ENCODE data around the gene CLDN24. TPM values are rescaled to one million over a fixed set of nuclear protein-coding genes. Genes with fewer than 3 reads are reported as not detected.

Gene CLDN24
- total RNA-seq, result not detected
- not detected for polyA plus RNA-seq (ENCODE audit: insufficient read depth, low read depth, low replicate concordance)
- long read RNA-seq, donor 1, result 0 reads
- long read RNA-seq, donor 2, result 0 reads

- H3K27me3 ChIP-seq, result no peaks in the 10 kb centered on the region
- no peaks in the 10 kb centered on the region for H3K36me3 ChIP-seq (ENCODE audit: low read depth, missing control alignments)
- WGBS, 2 donors, result 94 to 95% methylated on average over 5 of the region's 5 CpGs
- no peak for TF ChIP-seq POLR2A (IDR thresholded peaks at IDR 0.05)
- TF ChIP-seq CTCF (IDR thresholded peaks at IDR 0.05), result no peak
- no peak for DNase-seq
- H3K4me3 ChIP-seq, result no peak within 1 kb of the TSS
- H3K4me1 ChIP-seq, result no peaks in the 10 kb centered on the region
- no peaks in the 10 kb centered on the region for H3K9me3 ChIP-seq
- intact Hi-C loops (cut with DNase I; ENCODE audit: low total_unique reads), result no loop called here
- H3K27ac ChIP-seq, result no peak within 1 kb of the TSS
Observed at GRCh38 chr4:183322326-183322725, at the start of gene CLDN24. Gene CLDN24, minus strand, starts transcription at chr4:183322426. Its CDS starts 0 bp downstream, at chr4:183322426.

GRCh38 chr4:183370786-183371185 lies 48.6 kb upstream of the CLDN24 start:
- no peaks in the 10 kb centered on the region for H3K36me3 ChIP-seq (ENCODE audit: low read depth, missing control alignments)
- H3K9me3 ChIP-seq, result no peaks in the 10 kb centered on the region
- H3K4me1 ChIP-seq, result no peaks in the 10 kb centered on the region
- no peak overlapping the region for H3K27ac ChIP-seq
- no peaks in the 10 kb centered on the region for H3K27me3 ChIP-seq
- 76 to 78% methylated on average over 12 of the region's 12 CpGs for WGBS, 2 donors
- intact Hi-C loops (cut with DNase I; ENCODE audit: low total_unique reads), result no loop called here
- no peak for DNase-seq
- no peak overlapping the region for H3K4me3 ChIP-seq
- TF ChIP-seq POLR2A (IDR thresholded peaks at IDR 0.05), result no peak
- TF ChIP-seq CTCF (IDR thresholded peaks at IDR 0.05), result no peak

GRCh38 chr4:183369073-183369472 lies 46.8 kb upstream of the CLDN24 start:
- intact Hi-C loops (cut with DNase I; ENCODE audit: low total_unique reads), result no loop called here
- Histone ChIP-seq H3K36me3 (ENCODE audit: low read depth, missing control alignments) (no peaks in the 10 kb centered on the region), H3K27ac (no peak overlapping the region), H3K9me3 (no peaks in the 10 kb centered on the region), H3K4me1 (no peaks in the 10 kb centered on the region), H3K27me3 (no peaks in the 10 kb centered on the region), H3K4me3 (no peak overlapping the region)
- 76 to 80% methylated on average over 8 of the region's 8 CpGs for WGBS, 2 donors
- TF ChIP-seq POLR2A (IDR thresholded peaks at IDR 0.05) (no peak), CTCF (IDR thresholded peaks at IDR 0.05) (no peak)
- no peak for DNase-seq

GRCh38 chr4:183366206-183366835 lies 44.1 kb upstream of the CLDN24 start:
- intact Hi-C loops (cut with DNase I; ENCODE audit: low total_unique reads), result no loop called here
- 89 to 92% methylated on average over 11 to 16 of the region's 16 CpGs for whole genome bisulfite sequencing, 2 donors
- Histone ChIP-seq H3K36me3 (ENCODE audit: low read depth, missing control alignments) (no peaks in the 10 kb centered on the region), H3K27ac (no peak overlapping the region), H3K4me3 (no peak overlapping the region), H3K27me3 (no peaks in the 10 kb centered on the region), H3K9me3 (no peaks in the 10 kb centered on the region), H3K4me1 (no peaks in the 10 kb centered on the region)
- DNase-seq, result no peak
- no peak for TF ChIP-seq POLR2A (IDR thresholded peaks at IDR 0.05)
- no peak for TF ChIP-seq CTCF (IDR thresholded peaks at IDR 0.05)

GRCh38 chr4:183364025-183364424 lies 41.8 kb upstream of the CLDN24 start:
- no peaks in the 10 kb centered on the region for H3K4me1 ChIP-seq
- no peak overlapping the region for H3K27ac ChIP-seq
- H3K36me3 ChIP-seq (ENCODE audit: low read depth, missing control alignments), result no peaks in the 10 kb centered on the region
- TF ChIP-seq POLR2A (IDR thresholded peaks at IDR 0.05), result no peak
- TF ChIP-seq CTCF (IDR thresholded peaks at IDR 0.05), result no peak
- no peak overlapping the region for H3K4me3 ChIP-seq
- no peaks in the 10 kb centered on the region for H3K27me3 ChIP-seq
- DNase-seq, result no peak
- WGBS, 2 donors, result 80 to 82% methylated on average over 10 of the region's 10 CpGs
- intact Hi-C loops (cut with DNase I; ENCODE audit: low total_unique reads), result no loop called here
- no peaks in the 10 kb centered on the region for H3K9me3 ChIP-seq

All from testis (tissue), 5 donors.